ENCODE data around the gene KCNA4.

KCNA4 gene

GRCh38 chr11:30016588-30017363 is at the start of gene KCNA4:
TSS of gene KCNA4 (minus strand) at chr11:30017030. CDS start at chr11:30012678, 4,352 bp downstream.
- no peak for DNase-seq (ENCODE audit: extremely low read depth, low read depth)
- no peak for TF ChIP-seq CTCF (IDR thresholded peaks at IDR 0.05; ENCODE audit: low read depth, low read length)

- TF ChIP-seq CTCF (IDR thresholded peaks at IDR 0.05; ENCODE audit: low read depth, low read length) = no peak
- DNase-seq (ENCODE audit: extremely low read depth, low read depth) = no peak
Measured at GRCh38 chr11:30062103-30062502, 45.3 kb upstream of the KCNA4 start.

- DNase-seq (ENCODE audit: extremely low read depth, low read depth) = no peak
- no peak for TF ChIP-seq CTCF (IDR thresholded peaks at IDR 0.05; ENCODE audit: low read depth, low read length)
Measured at GRCh38 chr11:30059172-30059815, 42.5 kb upstream of the KCNA4 start.

- TF ChIP-seq CTCF (IDR thresholded peaks at IDR 0.05; ENCODE audit: low read depth, low read length) = no peak
- no peak for DNase-seq (ENCODE audit: extremely low read depth, low read depth)
Measured at GRCh38 chr11:30049214-30049613, 32.4 kb upstream of the KCNA4 start.

- no peak for TF ChIP-seq CTCF (IDR thresholded peaks at IDR 0.05; ENCODE audit: low read depth, low read length)
- DNase-seq (ENCODE audit: extremely low read depth, low read depth) = no peak
Measured at GRCh38 chr11:30046578-30046945, 29.7 kb upstream of the KCNA4 start.

GRCh38 chr11:30045921-30046577 is 29.2 kb upstream of the KCNA4 start:
- DNase-seq (ENCODE audit: extremely low read depth, low read depth) = no peak
- no peak for TF ChIP-seq CTCF (IDR thresholded peaks at IDR 0.05; ENCODE audit: low read depth, low read length)

- DNase-seq (ENCODE audit: extremely low read depth, low read depth) = no peak
- TF ChIP-seq CTCF (IDR thresholded peaks at IDR 0.05; ENCODE audit: low read depth, low read length) = no peak
Measured at GRCh38 chr11:30045144-30045543, 28.3 kb upstream of the KCNA4 start.

All from AG09319 (cell line).